ENCODE data around the gene CDC123. TPM values are rescaled to one million over a fixed set of nuclear protein-coding genes. Genes with fewer than 3 reads are reported as not detected.
"Not testable (repeated sequence)": the region's sequence is repeated elsewhere in the genome, so short reads cannot be mapped to it uniquely, and the experiment has no call there.

The CDC123 gene
- total and polyA plus RNA-seq, 2 donors from 2014 or later, result 47.7 to 50.2 TPM

- no peak overlapping the region for H3K9ac ChIP-seq (ENCODE audit: low read length in 3 of 3)
- no peaks in the 10 kb centered on the region for H3K4me1 ChIP-seq (ENCODE audit: control insufficient read depth in 2 of 3, insufficient read depth in 2 of 3, low read depth in 1 of 3, low read length in 3 of 3)
- TF ChIP-seq CTCF (IDR thresholded peaks at IDR 0.05; ENCODE audit: borderline replicate concordance, extremely low read depth, insufficient read depth), result no peak
- DNase-seq, result no peak
- H3K36me3 ChIP-seq (ENCODE audit: control insufficient read depth in 2 of 3, insufficient read depth in 3 of 3, low read length in 3 of 3), result peaks cover 3 to 15% (median 13%) of the 10 kb centered on the region in 3 donors
- H3K9me3 ChIP-seq (ENCODE audit: control insufficient read depth in 2 of 3, insufficient read depth in 1 of 3, low read length in 3 of 3), result no peaks in the 10 kb centered on the region
- H3K4me3 ChIP-seq (ENCODE audit: low read length in 3 of 3), result no peak overlapping the region
- intact Hi-C loops (cut with DNase I), result no loop called here
- FAIRE-seq, result no peak
- no peak overlapping the region for H3K27ac ChIP-seq (ENCODE audit: low read depth in 2 of 2, low read length in 2 of 2)
- no peaks in the 10 kb centered on the region for H3K27me3 ChIP-seq (ENCODE audit: control insufficient read depth, insufficient read depth, low read length)
These were observed 32.9 kb downstream of the CDC123 start for GRCh38 chr10:12228851-12229250.

GRCh38 chr10:12234687-12235086 is 38.7 kb downstream of the CDC123 start:
- H3K4me3 ChIP-seq (ENCODE audit: low read length in 3 of 3); FAIRE-seq; H3K27ac ChIP-seq (ENCODE audit: low read depth in 2 of 2, low read length in 2 of 2); H3K9me3 ChIP-seq (ENCODE audit: control insufficient read depth in 2 of 3, insufficient read depth in 1 of 3, low read length in 3 of 3); H3K9ac ChIP-seq (ENCODE audit: low read length in 3 of 3); DNase-seq; H3K4me1 ChIP-seq (ENCODE audit: control insufficient read depth in 2 of 3, insufficient read depth in 2 of 3, low read depth in 1 of 3, low read length in 3 of 3); H3K27me3 ChIP-seq (ENCODE audit: control insufficient read depth, insufficient read depth, low read length); intact Hi-C loops (cut with DNase I): not testable (repeated sequence)
- peaks cover 1 to 31% (median 16%) of the 10 kb centered on the region in 3 donors for H3K36me3 ChIP-seq (ENCODE audit: control insufficient read depth in 2 of 3, insufficient read depth in 3 of 3, low read length in 3 of 3)

- Histone ChIP-seq H3K9me3 (ENCODE audit: control insufficient read depth in 2 of 3, insufficient read depth in 1 of 3, low read length in 3 of 3) (no peaks in the 10 kb centered on the region), H3K36me3 (ENCODE audit: control insufficient read depth in 2 of 3, insufficient read depth in 3 of 3, low read length in 3 of 3) (peaks cover 0 to 33% (median 14%) of the 10 kb centered on the region in 3 donors), H3K9ac (ENCODE audit: low read length in 3 of 3) (no peak overlapping the region), H3K4me1 (ENCODE audit: control insufficient read depth in 2 of 3, insufficient read depth in 2 of 3, low read depth in 1 of 3, low read length in 3 of 3) (no peaks in the 10 kb centered on the region), H3K27me3 (ENCODE audit: control insufficient read depth, insufficient read depth, low read length) (no peaks in the 10 kb centered on the region), H3K27ac (ENCODE audit: low read depth in 2 of 2, low read length in 2 of 2) (no peak overlapping the region), H3K4me3 (ENCODE audit: low read length in 3 of 3) (no peak overlapping the region)
- FAIRE-seq (no peak), DNase-seq (no peak)
- intact Hi-C loops (cut with DNase I), result no loop called here
- TF ChIP-seq CTCF (IDR thresholded peaks at IDR 0.05; ENCODE audit: borderline replicate concordance, extremely low read depth, insufficient read depth), result no peak
These were observed 39.2 kb downstream of the CDC123 start for GRCh38 chr10:12235116-12235694.

DNA sequence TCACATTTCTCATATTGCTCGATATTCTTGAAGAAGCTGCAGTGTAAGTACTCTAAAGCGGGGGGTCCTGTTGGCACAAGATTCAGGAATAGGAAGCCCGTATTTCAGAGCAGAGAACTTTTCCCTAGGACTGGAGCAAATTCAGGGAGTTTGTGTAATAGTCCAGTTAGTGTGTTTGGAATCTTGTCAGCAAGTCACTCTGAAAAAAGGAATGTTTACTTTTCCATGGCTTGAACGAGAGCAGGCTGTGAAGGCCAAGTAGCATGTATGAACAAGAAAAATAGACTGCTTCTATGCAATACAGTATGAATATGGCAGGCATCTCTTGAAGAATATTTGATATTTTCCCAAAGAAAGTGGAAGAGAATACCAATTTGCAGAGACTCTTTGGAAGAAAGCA is 39.8 kb downstream of the CDC123 start:
- no peaks in the 10 kb centered on the region for H3K4me1 ChIP-seq (ENCODE audit: control insufficient read depth in 2 of 3, insufficient read depth in 2 of 3, low read depth in 1 of 3, low read length in 3 of 3)
- no peaks in the 10 kb centered on the region for H3K27me3 ChIP-seq (ENCODE audit: control insufficient read depth, insufficient read depth, low read length)
- H3K4me3 ChIP-seq (ENCODE audit: low read length in 3 of 3), result no peak overlapping the region
- DNase-seq (no peak), FAIRE-seq (no peak)
- no peak for TF ChIP-seq CTCF (IDR thresholded peaks at IDR 0.05; ENCODE audit: borderline replicate concordance, extremely low read depth, insufficient read depth)
- peaks cover 0 to 33% (median 9%) of the 10 kb centered on the region in 3 donors for H3K36me3 ChIP-seq (ENCODE audit: control insufficient read depth in 2 of 3, insufficient read depth in 3 of 3, low read length in 3 of 3)
- intact Hi-C loops (cut with DNase I), result no loop called here
- H3K9ac ChIP-seq (ENCODE audit: low read length in 3 of 3), result no peak overlapping the region
- no peak overlapping the region for H3K27ac ChIP-seq (ENCODE audit: low read depth in 2 of 2, low read length in 2 of 2)
- H3K9me3 ChIP-seq (ENCODE audit: control insufficient read depth in 2 of 3, insufficient read depth in 1 of 3, low read length in 3 of 3), result no peaks in the 10 kb centered on the region
